GM23248 (cell line): ENCODE results near the gene CDHR3.

Source experiments
- EZH2 ChIP-seq: fragments of 200-600 bp; sonication (generic); IDR thresholded peaks from 2 replicates; pipeline ENCODE4 v1.6.1; 2018; ENCODE audit warnings: antibody characterized with exemption, mild to moderate bottlenecking; ENCODE audit not compliant: insufficient read depth, poor library complexity, severe bottlenecking
- EZH2phosphoT487 ChIP-seq: fragments of 200-600 bp; sonication (generic); IDR thresholded peaks from 2 replicates; pipeline ENCODE4 v1.6.1; 2018; ENCODE audit warnings: antibody characterized with exemption, moderate library complexity, mild to moderate bottlenecking, low read depth; ENCODE audit not compliant: insufficient read depth

- no peak for TF ChIP-seq EZH2phosphoT487
- TF ChIP-seq EZH2 = no peak
Measured at GRCh38 chr7:106045139-106045538, 82.1 kb downstream of the CDHR3 start.
